Left colon (tissue), 2 donors: Measurements from ENCODE around the gene FSTL4. TPM values are rescaled to one million over a fixed set of nuclear protein-coding genes. Genes with fewer than 3 reads are reported as not detected.

Source experiments
- ATAC-seq: fragments of 200-7000 bp; cut with Tn5 transposase; one replicate; pipeline ENCODE4 v1.9.1; 2020; ENCODE audit warnings: mild to moderate bottlenecking, moderate library complexity
- DNase-seq, 2 donors: peaks; one replicate each; pipeline ENCODE4 v3.0.0-alpha.2; 2020
- intact Hi-C, 2 donors: fragments of 100-400 bp; cut with DNase I in 1 of 2; cut with micrococcal nuclease in 1 of 2; formaldehyde crosslinking; loops; one replicate each; pipeline versions ENCODE4 v1.11.2 to v1.14.0; 2022; cut with DNase I, micrococcal nuclease
- total RNA-seq, 2 donors: library from RNA; stranded (reverse); fragmentation: NEBNext Ultra II Directional; extraction: Animal tissue kit (Norgen Biotek cat#: 25700); gene quantifications; one replicate each; pipeline ENCODE4 v1.2.1, GENCODE V29; 2021
- donor health status: DM: no; HTN: no; CAD: no.
- donor health status: DM: yes; HTN: yes; CAD: no.

FSTL4 gene
- total RNA-seq, 2 donors from 2014 or later = 0.34 to 0.39 TPM

GRCh38 chr5:133389066-133389590, 223.2 kb downstream of the FSTL4 start:
- no peak for DNase-seq
- no peak for ATAC-seq
- intact Hi-C loops = no loop called here

GRCh38 chr5:133387621-133388020, 224.7 kb downstream of the FSTL4 start:
- DNase-seq (no peak), ATAC-seq (no peak)
- intact Hi-C loops = no loop called here

- intact Hi-C loops = no loop called here
- ATAC-seq = no peak
- no peak for DNase-seq
Observed at GRCh38 chr5:133387091-133387490, 225.2 kb downstream of the FSTL4 start.

GRCh38 chr5:133386662-133387061, 225.7 kb downstream of the FSTL4 start:
- ATAC-seq (no peak), DNase-seq (no peak)
- intact Hi-C loops = no loop called here

- no peak for ATAC-seq
- intact Hi-C loops = no loop called here
- DNase-seq = no peak
Observed at GRCh38 chr5:133385346-133385745, 227.0 kb downstream of the FSTL4 start.

- intact Hi-C loops = no loop called here
- DNase-seq = no peak
- ATAC-seq = no peak
Observed at GRCh38 chr5:133384903-133385302, 227.4 kb downstream of the FSTL4 start.

- no peak for DNase-seq
- ATAC-seq = no peak
- intact Hi-C loops = no loop called here
Observed at GRCh38 chr5:133384120-133384855, 228.1 kb downstream of the FSTL4 start.

GRCh38 chr5:133383580-133383939, 228.8 kb downstream of the FSTL4 start:
- ATAC-seq = no peak
- DNase-seq = no peak
- intact Hi-C loops = no loop called here

GRCh38 chr5:133382661-133383579, 229.4 kb downstream of the FSTL4 start:
- DNase-seq = no peak
- no peak for ATAC-seq
- intact Hi-C loops = no loop called here

- DNase-seq (no peak), ATAC-seq (no peak)
- intact Hi-C loops = no loop called here
Observed at GRCh38 chr5:133381571-133382365, 230.6 kb downstream of the FSTL4 start.

GRCh38 chr5:133381041-133381440, 231.3 kb downstream of the FSTL4 start:
- intact Hi-C loops = no loop called here
- DNase-seq = no peak
- no peak for ATAC-seq

- ATAC-seq (no peak), DNase-seq (no peak)
- intact Hi-C loops = no loop called here
Observed at GRCh38 chr5:133377736-133378135, 234.6 kb downstream of the FSTL4 start.

GRCh38 chr5:133376986-133377385, 235.4 kb downstream of the FSTL4 start:
- no peak for DNase-seq
- intact Hi-C loops = no loop called here
- no peak for ATAC-seq

GRCh38 chr5:133373121-133373870, 239.0 kb downstream of the FSTL4 start:
- ATAC-seq (no peak), DNase-seq (no peak)
- intact Hi-C loops = no loop called here

- ATAC-seq = no peak
- intact Hi-C loops = no loop called here
- no peak for DNase-seq
Observed at GRCh38 chr5:133372293-133372937, 239.9 kb downstream of the FSTL4 start.

- intact Hi-C loops = no loop called here
Observed at GRCh38 chr5:133371371-133372155, 240.8 kb downstream of the FSTL4 start.

GRCh38 chr5:133370904-133371303, 241.4 kb downstream of the FSTL4 start:
- intact Hi-C loops = no loop called here
- ATAC-seq (no peak), DNase-seq (no peak)

More at GRCh38 chr5:133371371-133372155, 240.8 kb downstream of the FSTL4 start:
- ATAC-seq (no peak), DNase-seq (no peak)
